ENCODE data around the gene DNAJB5.

Gene DNAJB5

DNA sequence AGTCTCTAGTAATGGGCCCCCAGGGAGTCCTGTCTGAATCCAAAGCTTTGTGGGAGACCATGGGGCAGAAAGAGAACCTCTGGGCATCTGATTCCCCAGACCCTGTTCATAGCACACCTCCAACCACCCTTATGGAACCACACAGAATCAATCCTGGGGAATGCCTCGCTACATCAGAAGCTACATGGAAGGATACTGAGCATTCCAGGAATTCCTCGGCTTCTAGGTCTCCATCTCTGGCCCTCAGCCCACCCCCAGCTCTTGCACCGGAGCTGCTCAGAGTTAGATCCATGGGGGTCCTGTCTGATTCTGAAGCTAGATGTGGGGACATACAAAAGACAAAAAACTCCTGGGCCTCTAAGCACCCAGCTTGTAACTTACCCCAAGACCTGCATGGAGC is 54.5 kb downstream of the DNAJB5 start:
- in situ Hi-C loops (cut with HindIII; ENCODE audit: low sequenced_read_pairs), result loop anchor here (5.0 kb wide), 2 partner anchors 42 to 48 kb away; no protein-coding TSS in a partner anchor
